Endometrium (tissue), 2 donors: ENCODE measurements around the gene FAM185A.
A peak's percentile ranks its signal among the peaks of the same experiment; 100 is the strongest.
"Not testable (repeated sequence)": the region's sequence is repeated elsewhere in the genome, so short reads cannot be mapped to it uniquely, and the experiment has no call there.

ENCODE experiments used
- FAIRE-seq: peaks from 2 replicates; lab custom pipeline; 2012; peaks lifted over from hg19 to GRCh38; lab: Jason Lieb, UNC
- donor health status: control.
- donor health status: control.

FAM185A gene

DNA sequence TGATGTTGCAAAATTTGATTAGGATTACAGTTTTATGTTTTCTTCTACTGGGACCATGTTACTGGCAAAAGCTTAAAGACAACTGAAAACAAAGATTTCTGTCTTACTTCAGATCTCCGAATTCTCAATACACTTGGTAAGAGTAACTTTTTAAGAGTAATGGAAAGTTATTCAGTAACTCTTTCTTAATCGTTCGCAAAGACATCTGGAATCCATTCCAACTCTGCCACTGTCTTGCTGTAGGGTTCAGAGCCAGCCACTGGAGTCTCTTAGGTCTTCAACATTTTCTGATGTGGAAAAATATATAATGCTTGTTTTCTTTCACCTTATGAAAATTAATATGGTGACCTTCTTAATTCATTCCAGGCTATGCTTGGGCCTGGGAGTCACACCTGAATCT is 29.9 kb downstream of the FAM185A start:
- not testable (repeated sequence) for FAIRE-seq

DNA sequence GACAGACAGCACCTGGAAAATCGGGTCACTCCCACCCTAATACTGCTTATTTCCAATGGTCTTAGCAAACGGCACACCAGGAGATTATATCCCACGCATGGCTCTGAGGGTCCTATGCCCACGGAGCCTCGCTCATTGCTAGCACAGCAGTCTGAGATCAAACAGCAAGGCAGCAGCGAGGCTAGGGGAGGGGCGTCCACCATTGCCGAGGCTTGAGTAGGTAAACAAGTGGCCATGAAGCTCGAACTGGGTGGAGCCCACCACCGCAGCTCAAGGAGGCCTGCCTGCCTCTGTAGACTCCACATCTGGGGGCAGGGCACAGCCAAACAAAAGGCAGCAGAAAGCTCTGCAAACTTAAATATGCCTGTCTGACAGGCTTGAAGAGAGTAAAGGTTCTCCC is 32.1 kb downstream of the FAM185A start:
- FAIRE-seq: not testable (repeated sequence)

DNA sequence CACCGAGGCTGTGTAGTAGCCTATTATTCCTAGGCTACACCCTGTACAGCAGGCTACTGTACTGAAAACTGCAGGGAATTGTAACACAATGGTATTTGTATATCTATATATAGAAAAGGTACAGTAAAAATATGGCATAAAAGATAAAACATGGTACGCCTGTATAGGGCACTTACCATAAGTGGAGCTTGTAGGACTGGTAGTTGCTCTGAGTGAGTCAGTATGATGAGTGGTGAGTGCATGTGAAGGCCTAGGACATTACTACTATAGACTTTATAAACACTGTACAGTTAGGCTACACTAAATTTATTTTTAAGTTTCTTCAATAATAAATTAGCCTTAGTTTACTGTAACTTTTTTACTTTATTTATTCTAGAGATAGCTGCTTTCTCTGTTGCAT is 40.0 kb downstream of the FAM185A start:
- not testable (repeated sequence) for FAIRE-seq

DNA sequence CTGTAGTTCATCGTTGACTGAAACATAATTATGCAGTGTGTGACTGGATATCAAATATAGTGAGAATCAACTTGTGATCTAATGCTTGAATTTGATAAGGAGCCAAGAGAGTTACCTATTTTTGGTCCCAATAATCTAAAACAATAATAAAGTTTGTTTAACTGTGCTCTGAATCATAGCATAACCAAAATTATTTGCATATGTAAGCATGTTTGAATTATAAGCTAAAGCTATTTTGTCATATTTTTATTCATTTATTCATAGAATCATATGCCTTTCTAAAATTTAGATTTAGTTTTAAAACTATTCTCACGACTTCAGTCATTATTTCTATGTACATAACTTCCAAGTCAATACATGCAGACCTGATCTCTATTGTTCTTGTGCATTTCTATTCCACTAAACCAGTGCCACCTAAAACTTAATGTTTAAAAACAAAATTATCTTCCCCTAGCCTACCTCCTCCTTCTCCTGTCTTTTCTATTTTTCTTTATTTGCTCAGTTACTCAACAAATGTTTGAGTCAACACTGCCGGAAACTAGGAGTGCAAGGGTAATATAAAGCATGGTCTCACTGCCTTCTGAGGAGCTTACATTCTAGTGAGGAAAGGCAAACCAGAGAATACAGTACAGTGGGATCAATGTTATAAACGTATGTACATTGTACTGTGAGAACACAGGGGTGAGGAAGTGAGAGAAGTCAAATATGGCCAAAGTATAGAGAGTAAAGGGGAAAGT is 41.7 kb downstream of the FAM185A start:
- FAIRE-seq: not testable (repeated sequence)

DNA sequence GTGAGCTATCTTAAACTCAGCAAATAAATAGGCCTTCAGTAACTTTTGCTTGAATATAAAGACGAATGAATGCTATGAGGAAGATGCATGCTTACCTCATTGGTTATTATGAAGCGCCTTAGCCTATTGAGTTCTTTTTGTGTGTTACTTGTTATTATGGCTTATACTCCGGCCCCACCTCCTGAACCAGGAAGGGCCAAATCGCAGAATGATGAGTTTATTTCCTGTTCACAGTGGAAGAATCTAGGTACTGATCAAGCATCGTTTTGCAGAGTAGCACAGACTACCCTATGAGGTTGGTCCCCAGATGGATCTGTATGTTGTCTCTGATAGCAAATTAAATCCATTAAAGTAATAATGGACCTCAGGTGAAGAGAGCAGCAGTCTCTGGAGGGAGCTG is 42.6 kb downstream of the FAM185A start:
- FAIRE-seq: not testable (repeated sequence)

DNA sequence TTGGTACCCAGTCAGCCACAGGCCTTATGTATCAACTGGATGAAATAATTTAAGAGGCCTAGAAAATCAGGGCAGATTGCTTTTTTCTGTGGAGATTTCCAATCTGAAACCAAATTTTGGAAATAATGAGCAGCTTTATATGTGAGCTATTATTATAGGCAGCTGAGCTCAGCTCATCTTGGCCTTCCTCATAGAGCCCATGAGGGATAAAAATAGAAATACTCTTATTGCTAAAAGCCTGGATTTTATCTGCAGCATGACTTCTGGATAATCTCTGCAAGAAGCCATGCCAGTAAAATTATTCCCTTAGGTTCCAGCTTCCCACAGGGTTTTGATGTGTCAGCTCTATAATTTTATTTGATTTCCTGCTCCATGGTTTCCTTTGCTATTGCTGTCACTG is 43.0 kb downstream of the FAM185A start:
- FAIRE-seq: not testable (repeated sequence)

DNA sequence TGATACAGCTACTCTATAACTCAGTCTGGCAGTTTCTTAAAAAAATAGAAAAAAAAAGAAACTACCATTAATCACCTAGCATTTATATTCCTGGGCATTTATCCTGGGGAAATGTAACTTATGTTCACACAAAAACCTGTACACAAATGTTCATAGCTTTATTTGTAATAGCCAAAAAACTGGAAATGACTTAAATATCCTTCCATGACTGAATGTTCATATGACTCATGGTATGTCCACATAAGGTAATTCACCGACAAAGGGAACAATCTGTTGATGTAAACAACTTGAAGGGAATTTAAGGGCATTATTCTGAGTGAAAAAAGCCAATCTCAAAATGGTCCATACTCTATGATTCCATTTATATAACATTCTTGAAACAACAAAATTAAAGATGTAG is 45.8 kb downstream of the FAM185A start:
- not testable (repeated sequence) for FAIRE-seq

DNA sequence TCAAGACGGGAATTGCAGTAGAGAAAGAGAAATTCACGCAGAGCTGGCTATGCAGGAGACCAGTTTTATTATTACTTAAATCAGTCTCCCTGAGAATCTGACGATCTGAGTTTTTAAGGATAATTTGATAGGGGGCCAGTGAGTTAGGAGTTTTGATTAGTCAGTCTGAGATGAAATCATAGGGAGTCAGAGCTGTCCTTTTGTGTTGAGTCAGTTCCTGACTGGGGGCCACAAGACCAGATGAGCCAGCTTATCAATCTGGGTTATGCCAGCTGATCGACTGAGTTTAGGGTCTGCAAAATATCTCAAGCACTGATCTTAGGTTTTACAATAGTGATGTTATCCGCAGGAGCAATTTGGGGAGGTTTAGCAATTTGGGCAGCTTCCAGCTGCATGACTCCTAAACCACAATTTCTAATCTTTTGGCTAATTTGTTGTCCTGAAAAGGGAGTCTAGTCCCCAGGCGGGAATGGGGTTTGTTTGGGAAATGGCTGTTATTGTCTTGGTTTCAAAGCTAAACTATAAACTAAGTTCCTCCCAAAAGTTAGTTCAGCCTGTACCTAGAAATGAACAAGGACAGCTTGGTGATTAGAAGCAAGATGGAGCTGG is 47.3 kb downstream of the FAM185A start:
- not testable (repeated sequence) for FAIRE-seq

DNA sequence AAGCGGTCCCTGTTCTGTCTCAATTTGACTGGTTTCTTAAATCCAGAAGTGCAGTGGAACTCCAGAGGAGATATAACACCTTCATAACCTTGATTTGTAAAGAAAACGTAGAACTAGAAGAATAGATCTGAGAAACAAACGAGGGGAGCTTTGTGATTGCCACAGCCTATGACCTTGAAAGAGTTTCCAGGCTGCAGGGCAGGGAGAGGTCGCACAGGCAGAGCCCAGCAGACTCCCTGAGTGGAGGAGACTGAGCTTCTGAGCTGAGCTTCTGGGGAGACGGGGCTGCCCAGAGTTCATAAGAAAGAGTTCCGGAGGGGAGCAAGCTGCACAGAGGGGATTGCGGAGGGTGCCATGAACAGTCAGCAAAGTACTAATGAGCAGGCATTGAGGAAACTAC is 57.8 kb downstream of the FAM185A start:
- no peak for FAIRE-seq

DNA sequence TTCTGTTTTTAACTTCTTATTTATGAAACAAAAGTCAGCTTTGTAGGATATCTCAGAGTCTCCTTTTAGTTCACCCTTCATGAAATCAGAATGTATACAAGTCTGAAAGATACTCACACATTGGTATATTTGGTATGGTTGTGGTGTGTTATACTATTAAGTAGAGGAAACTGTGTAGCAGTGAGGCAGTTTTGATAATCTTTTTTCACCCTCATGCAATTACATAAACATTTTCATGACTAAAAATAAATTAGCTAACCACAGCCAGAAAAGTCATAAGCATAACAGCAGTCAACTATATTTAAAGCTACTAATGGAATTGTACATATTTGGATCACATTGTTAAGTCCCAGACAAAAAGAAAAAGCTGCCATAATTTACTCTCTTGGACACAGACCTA is 62.1 kb downstream of the FAM185A start:
- no peak for FAIRE-seq

DNA sequence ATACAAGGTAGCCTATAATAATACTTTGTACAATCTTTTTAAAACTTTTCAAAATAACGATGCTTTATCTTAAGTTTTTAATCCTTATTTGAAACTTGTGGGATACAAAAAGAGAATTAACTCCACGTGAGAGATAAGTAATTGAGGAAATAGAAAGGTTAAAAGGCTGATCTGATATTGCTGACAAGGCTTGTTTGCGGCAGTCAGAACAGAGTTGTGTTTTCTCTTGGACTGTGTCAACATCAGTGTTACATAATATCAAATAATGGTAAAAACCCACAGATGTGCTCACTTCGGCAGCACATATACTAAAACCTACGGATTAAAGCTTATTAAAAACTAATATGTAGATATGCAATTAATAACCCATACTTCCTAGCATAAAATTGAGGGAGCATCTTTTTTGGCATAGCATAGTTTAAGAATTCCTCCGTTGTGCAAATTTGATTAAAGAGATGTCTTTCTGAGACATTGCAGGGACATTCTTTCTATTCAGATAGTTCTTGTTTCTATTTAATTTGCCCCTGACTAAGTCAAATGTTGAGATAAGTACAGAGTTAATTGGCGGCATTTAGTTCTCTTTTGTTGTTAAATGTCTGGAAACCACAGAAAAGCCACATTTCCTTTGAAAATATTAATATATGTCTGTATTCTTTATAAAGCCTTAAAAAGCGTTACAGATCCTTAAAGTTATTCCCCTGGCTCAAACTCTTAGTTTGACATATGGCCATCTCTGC is 63.3 kb downstream of the FAM185A start:
- no peak for FAIRE-seq

DNA sequence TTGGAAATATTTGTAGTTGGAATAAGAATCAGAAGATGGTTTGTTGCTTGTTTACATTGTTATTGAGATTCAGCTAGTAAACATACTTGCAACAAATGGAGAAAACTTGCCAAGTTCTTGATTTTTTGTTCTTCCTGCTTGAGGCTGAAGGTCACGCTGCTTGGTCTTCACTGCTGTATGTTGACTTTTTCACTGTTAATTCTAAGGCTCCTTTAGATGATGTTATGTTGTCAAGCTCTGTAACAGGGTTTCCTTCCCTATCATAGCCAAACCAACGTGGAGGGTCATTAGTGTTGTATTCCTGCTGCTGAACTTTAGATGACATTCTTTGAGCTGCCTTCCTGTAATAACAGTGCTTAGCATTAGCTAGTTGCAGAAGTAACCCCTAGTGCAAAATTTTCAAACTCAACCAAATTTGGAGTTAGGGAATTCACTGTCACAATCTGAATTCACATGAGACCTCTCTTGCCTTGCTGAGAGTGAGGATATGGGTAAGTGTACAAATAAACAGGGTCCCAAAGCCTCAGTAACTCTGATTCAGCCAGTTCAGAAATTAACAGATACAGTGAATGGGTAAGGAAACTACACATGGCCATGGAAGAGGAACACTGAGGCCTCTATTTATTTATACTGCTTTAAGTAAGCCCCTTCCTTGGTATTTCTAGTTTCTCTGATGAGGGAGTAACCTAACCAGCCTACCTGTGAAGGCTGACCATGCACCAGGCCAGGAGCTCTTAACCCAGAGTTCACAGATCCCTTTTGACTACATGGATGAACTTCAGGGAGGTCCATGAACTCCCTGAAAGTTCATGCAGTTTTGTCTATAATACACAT is 64.6 kb downstream of the FAM185A start:
- FAIRE-seq: peak; percentile 88

DNA sequence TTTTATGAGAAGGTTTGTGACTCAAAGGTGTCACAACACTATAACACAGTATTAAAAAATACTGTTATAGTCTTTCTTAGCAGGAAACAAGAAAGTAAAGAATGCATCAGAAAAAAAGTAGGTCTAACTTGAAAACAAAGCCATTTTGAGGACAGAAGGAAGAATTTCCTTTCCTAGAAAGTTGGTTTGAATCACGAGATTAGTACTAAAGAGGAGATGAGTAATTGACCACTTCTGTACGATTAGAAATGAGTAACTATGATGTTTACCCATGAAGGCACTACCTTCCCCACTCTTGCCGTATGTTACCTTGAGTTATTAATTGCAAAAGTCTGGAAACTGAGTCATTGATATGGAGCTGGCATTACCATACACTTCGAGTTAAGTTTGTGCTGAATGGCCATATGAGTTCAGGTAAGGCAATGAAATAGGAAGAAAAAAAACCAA is 65.2 kb downstream of the FAM185A start:
- no peak for FAIRE-seq

DNA sequence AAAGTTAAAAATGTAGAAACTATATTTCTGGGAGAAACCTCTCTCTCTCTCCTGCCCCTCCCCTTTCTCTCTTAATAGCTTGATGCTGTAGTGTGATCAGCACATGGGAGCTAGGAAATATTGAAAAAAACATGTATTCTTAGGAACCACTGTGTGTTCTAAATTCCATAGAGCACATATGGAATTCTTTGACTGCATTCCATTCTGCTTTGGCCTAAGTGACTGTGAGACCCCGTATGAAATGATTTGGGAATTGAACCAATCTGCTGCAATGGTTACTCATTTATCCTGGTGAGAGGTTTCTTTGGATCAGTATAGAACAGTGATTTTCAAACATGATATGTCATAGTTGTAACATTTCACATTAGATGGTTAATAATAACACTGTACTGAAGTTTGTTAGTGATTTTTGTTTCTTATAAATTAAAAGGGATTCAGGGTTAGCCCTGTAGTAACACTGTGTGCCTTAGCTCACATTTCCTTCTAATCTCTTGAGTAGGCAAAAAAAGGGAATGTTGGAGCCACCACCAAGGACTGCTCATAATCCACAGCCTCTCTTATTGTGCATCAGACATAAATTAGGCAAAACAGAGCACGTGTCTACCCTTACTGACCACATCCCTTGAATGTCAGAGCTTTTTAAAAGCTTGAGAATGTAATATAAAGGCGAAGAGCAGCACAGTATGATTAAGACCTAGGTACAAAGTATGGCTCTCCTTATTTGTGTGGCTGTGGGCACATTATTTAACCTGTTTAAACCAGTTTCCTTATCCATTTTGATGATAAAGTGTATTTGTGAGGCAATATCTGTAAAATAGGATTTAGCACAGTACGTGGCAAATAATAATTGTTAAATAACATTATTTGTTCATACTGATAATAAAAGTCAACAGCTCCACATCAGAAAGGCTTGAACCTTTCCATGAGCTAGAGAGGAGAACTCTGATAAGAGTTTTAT is 69.1 kb downstream of the FAM185A start:
- no peak for FAIRE-seq

DNA sequence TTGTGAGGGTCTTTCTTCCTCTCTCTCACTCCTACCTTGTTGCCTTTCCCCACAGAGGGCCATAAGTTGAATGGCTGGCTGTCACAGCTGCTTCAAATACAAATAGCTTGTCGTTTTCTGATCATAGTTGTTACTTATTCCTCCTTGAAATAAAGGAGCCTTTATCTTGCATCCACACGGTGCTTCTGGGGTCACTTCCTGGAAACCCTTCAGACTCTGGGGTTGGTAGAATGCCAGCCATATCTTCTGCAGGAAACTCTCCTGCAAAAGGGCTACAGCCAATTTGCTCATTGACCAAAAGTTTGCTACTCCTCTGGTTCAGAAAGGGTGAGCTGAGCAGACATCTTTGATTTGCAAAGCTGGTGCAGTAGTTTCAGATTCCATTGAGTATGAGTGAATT is 70.4 kb downstream of the FAM185A start:
- no peak for FAIRE-seq

DNA sequence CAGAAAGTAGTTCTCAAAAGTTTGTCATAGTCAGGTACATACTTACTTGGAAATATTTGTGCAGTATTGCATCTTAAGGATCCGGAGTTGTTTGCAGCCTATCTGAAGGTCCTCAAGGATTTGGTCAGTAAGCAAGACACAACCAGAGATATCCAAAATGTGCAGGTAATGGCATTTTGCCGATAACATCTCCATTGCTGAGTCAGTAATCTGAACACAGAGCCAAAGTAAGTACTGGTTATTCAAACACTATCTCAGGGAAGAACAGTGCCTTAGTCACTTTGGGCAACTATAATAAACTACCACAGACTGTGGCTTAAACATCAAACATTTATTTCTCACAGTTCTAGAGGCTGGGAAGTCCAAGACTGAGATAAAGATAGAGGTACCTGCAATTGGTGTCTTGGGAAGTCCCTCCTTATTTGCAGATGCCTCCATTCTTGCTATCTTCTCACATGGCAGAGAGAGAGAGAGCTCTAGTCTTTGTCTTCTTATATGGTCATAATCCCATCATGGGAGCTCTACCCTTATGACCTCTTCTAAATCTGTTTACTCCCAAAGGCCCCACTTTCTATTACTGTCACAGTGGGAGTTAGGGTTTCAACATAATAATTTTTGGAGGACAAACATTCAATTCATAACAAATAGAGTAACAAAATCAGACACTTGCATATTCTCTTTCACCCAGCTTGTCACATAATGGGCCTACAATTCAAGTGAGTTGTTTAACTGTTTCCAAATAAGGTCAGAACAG is 73.4 kb downstream of the FAM185A start:
- FAIRE-seq: no peak

DNA sequence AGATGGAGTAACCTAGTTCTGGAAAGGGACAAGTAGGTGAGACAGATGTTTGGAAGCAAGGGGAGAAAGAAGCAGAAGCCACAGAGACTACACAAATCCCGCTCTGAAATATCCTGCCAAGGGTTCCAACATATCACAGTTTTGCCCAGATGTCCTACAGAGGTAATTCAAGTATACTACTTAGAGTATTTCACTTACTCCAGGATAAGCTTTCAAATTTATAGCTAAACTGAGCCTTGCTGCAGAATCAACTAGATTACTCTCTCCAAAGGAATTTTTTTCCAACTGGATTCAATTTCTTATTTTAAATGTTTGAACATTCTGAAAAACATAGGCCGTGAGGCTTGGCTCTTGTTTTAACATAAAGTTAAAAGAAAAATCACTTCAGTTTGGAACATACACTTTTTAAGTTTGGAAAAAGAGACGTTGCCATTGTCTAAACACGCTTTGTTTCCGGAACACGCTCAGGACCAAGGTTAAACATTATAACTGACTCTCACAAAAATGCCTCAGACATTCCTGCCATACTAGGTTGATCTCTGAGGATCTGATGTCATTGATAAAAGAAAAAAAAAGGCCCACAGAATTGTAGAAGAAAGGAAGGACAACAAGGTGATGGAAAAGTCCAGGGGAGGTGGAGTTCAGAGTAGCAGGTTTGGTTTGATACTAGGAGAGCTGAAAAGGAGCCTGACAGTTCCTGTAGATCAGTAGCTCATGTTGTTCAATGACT is 74.8 kb downstream of the FAM185A start:
- no peak for FAIRE-seq

DNA sequence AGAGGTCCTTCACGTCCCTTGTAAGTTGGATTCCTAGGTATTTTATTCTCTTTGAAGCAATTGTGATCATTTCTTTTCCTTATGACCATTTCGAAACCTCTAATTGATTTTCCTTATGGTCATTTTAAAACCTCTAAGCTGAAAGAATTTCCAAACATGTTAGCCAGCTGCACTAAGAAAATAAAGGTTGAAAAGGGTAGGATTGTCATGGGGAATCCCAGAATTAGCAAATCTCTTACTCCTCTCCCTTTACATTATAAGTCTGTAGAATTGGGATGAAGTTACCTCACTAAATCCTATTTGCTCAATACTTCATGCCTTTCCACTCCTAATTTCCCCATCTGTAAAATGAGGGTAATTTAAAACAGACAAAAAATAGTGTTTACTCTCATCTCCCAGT is 79.5 kb downstream of the FAM185A start:
- FAIRE-seq: no peak

DNA sequence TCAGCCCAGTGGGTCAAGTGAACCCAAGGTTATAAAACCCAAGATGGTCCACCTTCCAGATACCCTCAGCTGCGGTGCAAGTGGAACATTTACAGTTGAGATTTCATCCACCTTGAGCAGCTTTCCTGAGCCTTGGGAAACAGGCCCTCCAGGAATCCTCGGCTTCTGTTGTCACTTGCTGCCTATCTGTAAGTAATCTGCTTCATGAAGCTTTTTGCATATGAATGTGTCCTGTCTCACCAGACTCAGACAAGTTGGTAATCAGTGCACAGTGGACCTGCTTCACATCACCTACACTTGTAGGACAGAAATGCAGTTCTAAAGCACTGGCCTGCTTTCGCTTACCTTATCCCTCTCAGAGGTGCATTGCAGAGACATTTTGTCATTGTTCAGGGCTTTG is 80.3 kb downstream of the FAM185A start:
- no peak for FAIRE-seq

DNA sequence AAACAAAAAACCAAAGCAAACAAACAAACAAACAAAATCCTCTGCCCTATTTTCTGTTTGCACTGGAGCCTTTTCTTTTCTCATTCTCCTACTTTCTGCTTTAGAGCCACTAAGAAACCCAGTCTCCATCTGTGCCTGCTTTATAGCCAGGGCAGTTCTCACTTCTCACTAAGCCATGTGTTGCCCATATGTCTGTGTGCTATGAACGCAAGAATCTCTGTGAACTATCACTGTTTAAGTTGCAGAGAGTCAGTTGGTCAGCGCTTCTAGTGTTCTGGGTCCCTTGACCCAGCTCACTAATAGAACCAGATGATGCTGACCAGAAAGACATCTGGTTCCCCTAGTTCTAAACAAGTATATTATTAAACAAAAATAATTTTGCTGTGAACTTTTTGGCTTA is 81.4 kb downstream of the FAM185A start:
- FAIRE-seq: peak; percentile 98
